Brain microvascular endothelial cell (primary cell): ENCODE measurements around the gene LRRC66.

Experiments
- DNase-seq: peaks from one replicate; pipeline ENCODE4 v3.0.0-alpha.2; 2020
- H3K27ac ChIP-seq: fragments of 250-450 bp; sonication (Bioruptor Pico); 2 replicates; pipeline ENCODE4 v1.5.1; 2020; ENCODE audit warnings: mild to moderate bottlenecking, moderate library complexity
- H3K27me3 ChIP-seq: fragments of 250-450 bp; sonication (Bioruptor Pico); replicated peaks from 2 replicates; pipeline ENCODE4 v1.5.1; 2020; ENCODE audit warnings: mild to moderate bottlenecking
- H3K36me3 ChIP-seq: fragments of 250-450 bp; sonication (Bioruptor Pico); replicated peaks from 2 replicates; pipeline ENCODE4 v1.5.1; 2020; ENCODE audit warnings: mild to moderate bottlenecking
- H3K4me3 ChIP-seq: 2 replicates; pipeline ENCODE4 v1.5.1; 2011; ENCODE audit warnings: low read depth, mild to moderate bottlenecking, control low read depth, low read length, moderate library complexity
- in situ Hi-C: cut with HindIII; loops from 2 replicates; pipeline ENCODE4 v1.10.0; 2017; ENCODE audit warnings: low sequenced_read_pairs, low pct_ligation_motif_present
- TF ChIP-seq, protein P1 (sequence below): IDR thresholded peaks from 2 replicates; pipeline ENCODE4 v1.5.1; 2011; ENCODE audit warnings: low read depth, mild to moderate bottlenecking, moderate library complexity, low read length, control low read depth, inconsistent platforms; ENCODE audit errors: missing control alignments

LRRC66 gene

DNA sequence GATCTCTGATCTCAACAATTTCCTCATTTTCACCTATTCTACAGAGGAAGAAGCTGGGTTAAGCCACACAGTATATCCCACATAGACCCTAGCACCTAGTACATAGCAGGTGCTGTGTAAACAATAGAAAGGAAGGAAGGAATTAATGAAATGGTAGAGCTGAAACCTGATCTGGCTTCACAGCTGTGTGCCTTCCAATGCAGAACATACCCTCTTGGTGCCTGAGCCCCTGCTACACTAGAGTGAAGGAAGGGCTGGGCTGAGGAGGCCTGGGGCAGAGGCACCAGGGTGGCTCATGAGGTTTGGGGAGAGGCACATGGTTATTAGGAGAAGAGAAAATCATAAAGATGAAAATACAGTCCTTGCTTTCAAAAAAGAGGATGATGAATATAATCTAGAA lies 21.3 kb downstream of the LRRC66 start:
- in situ Hi-C loops, result no loop called here
- H3K4me3 ChIP-seq, result no peak overlapping the region
- H3K27me3 ChIP-seq, result no peaks in the 10 kb centered on the region
- H3K36me3 ChIP-seq, result no peaks in the 10 kb centered on the region
- DNase-seq, result no peak
- no peak overlapping the region for H3K27ac ChIP-seq
- TF ChIP-seq, protein P1, sequence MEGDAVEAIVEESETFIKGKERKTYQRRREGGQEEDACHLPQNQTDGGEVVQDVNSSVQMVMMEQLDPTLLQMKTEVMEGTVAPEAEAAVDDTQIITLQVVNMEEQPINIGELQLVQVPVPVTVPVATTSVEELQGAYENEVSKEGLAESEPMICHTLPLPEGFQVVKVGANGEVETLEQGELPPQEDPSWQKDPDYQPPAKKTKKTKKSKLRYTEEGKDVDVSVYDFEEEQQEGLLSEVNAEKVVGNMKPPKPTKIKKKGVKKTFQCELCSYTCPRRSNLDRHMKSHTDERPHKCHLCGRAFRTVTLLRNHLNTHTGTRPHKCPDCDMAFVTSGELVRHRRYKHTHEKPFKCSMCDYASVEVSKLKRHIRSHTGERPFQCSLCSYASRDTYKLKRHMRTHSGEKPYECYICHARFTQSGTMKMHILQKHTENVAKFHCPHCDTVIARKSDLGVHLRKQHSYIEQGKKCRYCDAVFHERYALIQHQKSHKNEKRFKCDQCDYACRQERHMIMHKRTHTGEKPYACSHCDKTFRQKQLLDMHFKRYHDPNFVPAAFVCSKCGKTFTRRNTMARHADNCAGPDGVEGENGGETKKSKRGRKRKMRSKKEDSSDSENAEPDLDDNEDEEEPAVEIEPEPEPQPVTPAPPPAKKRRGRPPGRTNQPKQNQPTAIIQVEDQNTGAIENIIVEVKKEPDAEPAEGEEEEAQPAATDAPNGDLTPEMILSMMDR, result no peak

DNA sequence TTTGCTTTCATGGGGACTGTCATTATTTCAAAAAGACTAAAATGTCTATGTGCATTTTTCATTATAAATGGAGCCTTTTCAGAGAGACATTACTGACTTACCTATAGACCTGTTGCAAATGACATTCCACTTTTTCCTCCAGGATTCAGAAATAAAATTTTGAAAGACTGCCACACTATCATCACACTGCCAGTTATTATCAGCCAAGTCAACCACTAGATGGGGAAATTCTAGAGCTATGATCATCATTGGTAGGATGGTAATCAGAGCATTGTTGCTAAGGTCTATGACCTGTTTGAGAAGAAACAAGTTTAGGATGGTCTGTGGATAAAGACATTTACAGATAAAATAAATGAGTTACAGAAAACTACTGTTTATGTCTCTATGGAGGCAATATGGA lies 22.5 kb downstream of the LRRC66 start:
- in situ Hi-C loops, result no loop called here
- no peak overlapping the region for H3K27ac ChIP-seq
- H3K36me3 ChIP-seq, result no peaks in the 10 kb centered on the region
- TF ChIP-seq, protein P1, result no peak
- H3K27me3 ChIP-seq, result no peaks in the 10 kb centered on the region
- no peak for DNase-seq
- H3K4me3 ChIP-seq, result no peak overlapping the region

DNA sequence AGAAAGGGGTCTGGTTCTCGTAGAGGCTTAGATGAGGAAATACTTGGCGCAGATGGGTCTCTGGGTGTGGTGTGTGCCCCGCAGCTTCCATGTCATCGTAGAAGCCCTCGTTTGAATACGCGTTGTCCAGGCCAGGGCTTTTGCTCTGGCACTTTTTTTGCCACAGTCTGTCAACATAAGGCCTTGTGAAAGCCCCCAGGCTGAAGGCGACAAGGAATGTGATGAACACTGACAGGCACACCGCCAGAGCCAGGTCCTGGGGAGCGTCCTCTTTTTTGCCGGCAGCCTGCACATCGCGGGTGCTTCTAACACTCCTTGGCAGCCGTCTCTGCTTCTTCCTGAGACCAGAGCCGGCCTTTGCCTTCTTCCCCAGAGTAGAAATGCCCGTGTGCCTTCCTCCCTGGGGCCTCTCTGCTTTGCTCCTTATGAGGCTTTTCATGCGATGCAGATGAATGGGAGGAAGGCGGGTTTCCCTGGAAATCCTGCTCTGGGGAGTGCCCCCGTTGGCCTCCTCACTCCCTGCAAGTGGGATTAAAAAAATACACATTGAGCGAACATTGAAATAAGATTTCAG lies 24.4 kb downstream of the LRRC66 start:
- TF ChIP-seq, protein P1, result no peak
- Histone ChIP-seq H3K27me3 (no peaks in the 10 kb centered on the region), H3K27ac (no peak overlapping the region), H3K36me3 (no peaks in the 10 kb centered on the region), H3K4me3 (no peak overlapping the region)
- no peak for DNase-seq
- in situ Hi-C loops, result no loop called here

DNA sequence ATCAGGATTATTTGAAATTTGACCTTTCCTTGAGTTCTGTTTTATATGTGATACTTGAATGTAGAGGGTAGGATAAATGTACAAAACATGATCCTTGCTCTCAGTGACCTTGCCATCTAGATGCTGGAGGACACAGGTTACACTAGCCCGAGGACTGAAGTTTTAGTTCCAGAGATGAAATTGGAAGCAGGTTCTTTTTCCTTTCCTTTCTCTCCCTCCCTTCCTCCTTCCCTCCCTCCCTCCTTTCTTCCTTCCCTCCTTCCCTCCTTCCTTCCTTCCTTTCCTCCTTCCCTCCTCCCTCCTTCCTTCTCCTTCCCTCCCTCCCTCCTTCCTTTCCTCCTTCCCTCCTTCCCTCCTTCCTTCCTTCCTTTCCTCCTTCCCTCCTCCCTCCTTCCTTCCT lies 54.3 kb downstream of the LRRC66 start:
- no peak for DNase-seq

DNA sequence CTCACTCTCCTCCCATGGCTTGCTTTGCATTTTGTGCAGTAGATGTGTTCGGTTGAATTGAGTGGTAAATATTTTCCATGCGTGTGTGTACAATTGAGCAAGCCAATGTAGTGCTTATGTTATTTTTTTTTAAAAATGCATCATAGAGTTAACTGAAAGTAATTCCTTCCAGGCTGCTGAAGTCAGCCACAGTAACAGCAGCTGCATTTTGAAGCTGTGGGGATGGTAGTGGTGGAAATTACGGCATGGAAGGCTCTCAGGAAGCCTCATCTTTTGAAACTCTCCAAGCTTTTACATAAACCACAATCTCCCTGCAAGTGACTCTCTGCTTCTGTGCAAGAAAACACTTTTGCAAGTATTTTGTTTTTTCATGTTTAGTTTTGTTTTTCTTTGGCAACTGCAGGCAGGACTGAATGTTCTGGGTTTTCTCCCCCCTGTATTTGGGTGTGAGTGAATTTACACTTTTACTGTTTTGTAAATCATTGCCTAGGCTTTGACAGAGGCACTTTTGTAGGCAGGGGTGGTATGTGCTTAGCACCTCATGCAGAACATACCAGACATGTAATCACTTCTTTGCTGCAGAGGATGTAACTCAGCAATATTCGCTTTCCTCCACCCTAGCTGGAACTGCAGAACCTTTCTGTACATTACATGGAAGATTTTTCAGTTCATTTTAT lies 56.2 kb downstream of the LRRC66 start:
- in situ Hi-C loops, result no loop called here
- no peaks in the 10 kb centered on the region for H3K36me3 ChIP-seq
- H3K27ac ChIP-seq, result no peak overlapping the region
- no peaks in the 10 kb centered on the region for H3K27me3 ChIP-seq
- DNase-seq, result no peak
- TF ChIP-seq, protein P1, result no peak
- no peak overlapping the region for H3K4me3 ChIP-seq

More for the DNA sequence above, 54.3 kb downstream of the LRRC66 start:
- Histone ChIP-seq H3K36me3 (no peaks in the 10 kb centered on the region), H3K27me3 (no peaks in the 10 kb centered on the region), H3K27ac (no peak overlapping the region), H3K4me3 (no peak overlapping the region)
- TF ChIP-seq, protein P1, result no peak
- in situ Hi-C loops, result no loop called here

DNA sequence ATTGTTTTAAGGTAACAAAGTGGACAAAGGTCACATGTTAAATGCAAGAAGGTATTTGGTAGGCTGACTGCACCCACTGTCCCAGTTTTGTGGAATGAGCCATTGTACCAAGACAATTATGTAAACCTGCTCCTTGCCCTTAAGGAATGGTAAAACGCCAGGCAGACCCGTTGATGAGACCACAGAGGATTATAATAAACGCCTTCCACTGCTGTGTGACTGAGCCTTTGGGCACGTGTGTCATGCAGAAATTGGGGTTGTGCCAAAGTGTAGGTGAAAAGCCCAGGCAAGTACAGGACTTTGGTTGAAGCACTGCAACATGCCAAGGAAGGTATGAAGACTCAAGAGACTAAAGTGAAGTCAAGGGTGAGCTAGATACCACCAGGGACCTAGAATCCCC lies 59.7 kb downstream of the LRRC66 start:
- TF ChIP-seq, protein P1, result no peak
- no peak overlapping the region for H3K27ac ChIP-seq
- DNase-seq, result no peak
- H3K4me3 ChIP-seq, result no peak overlapping the region
- no peaks in the 10 kb centered on the region for H3K36me3 ChIP-seq
- H3K27me3 ChIP-seq, result no peaks in the 10 kb centered on the region
- in situ Hi-C loops, result no loop called here
